ENCODE results near the gene TRIM38.

- TF ChIP-seq, protein P1, sequence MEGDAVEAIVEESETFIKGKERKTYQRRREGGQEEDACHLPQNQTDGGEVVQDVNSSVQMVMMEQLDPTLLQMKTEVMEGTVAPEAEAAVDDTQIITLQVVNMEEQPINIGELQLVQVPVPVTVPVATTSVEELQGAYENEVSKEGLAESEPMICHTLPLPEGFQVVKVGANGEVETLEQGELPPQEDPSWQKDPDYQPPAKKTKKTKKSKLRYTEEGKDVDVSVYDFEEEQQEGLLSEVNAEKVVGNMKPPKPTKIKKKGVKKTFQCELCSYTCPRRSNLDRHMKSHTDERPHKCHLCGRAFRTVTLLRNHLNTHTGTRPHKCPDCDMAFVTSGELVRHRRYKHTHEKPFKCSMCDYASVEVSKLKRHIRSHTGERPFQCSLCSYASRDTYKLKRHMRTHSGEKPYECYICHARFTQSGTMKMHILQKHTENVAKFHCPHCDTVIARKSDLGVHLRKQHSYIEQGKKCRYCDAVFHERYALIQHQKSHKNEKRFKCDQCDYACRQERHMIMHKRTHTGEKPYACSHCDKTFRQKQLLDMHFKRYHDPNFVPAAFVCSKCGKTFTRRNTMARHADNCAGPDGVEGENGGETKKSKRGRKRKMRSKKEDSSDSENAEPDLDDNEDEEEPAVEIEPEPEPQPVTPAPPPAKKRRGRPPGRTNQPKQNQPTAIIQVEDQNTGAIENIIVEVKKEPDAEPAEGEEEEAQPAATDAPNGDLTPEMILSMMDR (IDR thresholded peaks at IDR 0.05; ENCODE audit: insufficient read depth, low read length), result no peak
- TF ChIP-seq REST (IDR thresholded peaks at IDR 0.05; ENCODE audit: insufficient replicate concordance, low read depth), result no peak
- TF ChIP-seq SPI1 (IDR thresholded peaks at IDR 0.05; ENCODE audit: borderline replicate concordance, low read depth), result no peak
Measured at GRCh38 chr6:25965058-25965457, 2.5 kb downstream of the TRIM38 start.
